Activated CD4-positive, alpha-beta T cell treated with anti-CD3 and anti-CD28 coated beads, Interleukin-2, amount 10 ng/mL, durations not matched to agents 24 days and 14 days (primary cell): ENCODE results near the gene TUBB8. TPM values are rescaled to one million over a fixed set of nuclear protein-coding genes. Genes with fewer than 3 reads are reported as not detected.

ENCODE experiments used
- total RNA-seq: library from RNA; stranded (reverse); gene quantifications from 2 replicates; pipeline ENCODE4 v1.2.3, GENCODE V29; 2022

TUBB8 gene
- total RNA-seq, 1 donor from 2014 or later: not detected

Other genes with a start within 250 kb of the TUBB8 start
- gene ZMYND11, start 86.2 kb upstream of the TUBB8 start, total RNA-seq: 29.4 and 31.0 TPM in 2 replicates